SH-SY5Y (cell line): ENCODE data around the gene DLEC1.

ENCODE experiments used
- GATA2 ChIP-seq: IDR thresholded peaks from 2 replicates; pipeline ENCODE4 v1.6.1; 2011; ENCODE audit warnings: mild to moderate bottlenecking, low read depth, low read length
- GATA3 ChIP-seq: IDR thresholded peaks from 2 replicates; pipeline ENCODE4 v1.6.1; 2011; ENCODE audit warnings: low read depth, mild to moderate bottlenecking, low read length, moderate library complexity

GRCh38 chr3:38008191-38008701 is 30.8 kb upstream of the DLEC1 start:
- TF ChIP-seq GATA2 (no peak), GATA3 (no peak)
